MV-4-11 (cell line): Measurements from ENCODE around the gene P2RX2.

Source experiments
- DNase-seq: peaks from one replicate; lab custom pipeline; 2025; lab: John Stamatoyannopoulos, UW

The P2RX2 gene

GRCh38 chr12:132662901-132663755 is 44.6 kb downstream of the P2RX2 start:
- no peak for DNase-seq

GRCh38 chr12:132664206-132665148 is 45.9 kb downstream of the P2RX2 start:
- no peak for DNase-seq

DNA sequence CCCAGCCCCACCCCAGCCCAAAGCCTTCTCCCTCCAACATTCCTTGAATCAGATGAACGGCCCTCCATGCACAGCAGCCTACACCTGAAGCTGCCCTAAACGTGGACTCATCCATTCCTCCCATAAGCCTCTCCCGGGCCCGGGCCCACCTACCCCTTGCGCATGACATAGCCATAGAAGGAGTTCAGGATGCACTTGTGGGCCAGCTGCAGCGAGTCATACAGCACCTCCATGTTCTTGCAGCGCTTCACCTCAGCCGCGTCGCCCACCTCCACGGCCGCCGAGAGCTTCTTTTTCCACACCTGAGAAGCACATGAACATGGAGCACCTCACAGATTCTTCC is 46.5 kb downstream of the P2RX2 start:
- no peak for DNase-seq

DNA sequence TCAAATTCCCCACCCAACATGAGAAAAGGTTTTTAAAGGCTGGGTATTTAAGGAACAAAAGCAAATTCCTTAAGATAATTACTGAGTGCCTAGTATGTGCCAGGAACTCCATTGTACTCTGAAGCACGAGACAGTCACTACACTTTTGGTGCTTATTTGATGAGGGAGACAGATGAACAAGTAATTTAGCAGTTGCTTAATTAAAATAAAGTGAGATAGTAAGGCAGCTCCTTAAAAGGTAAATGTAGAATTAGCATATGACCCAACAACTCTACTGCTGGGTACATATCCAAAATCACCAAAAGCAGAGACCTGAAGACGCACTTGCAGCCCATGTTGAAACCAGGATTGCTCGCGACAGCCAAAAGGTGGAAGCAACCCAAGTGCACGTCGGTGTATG is 47.2 kb downstream of the P2RX2 start:
- no peak for DNase-seq

- no peak for DNase-seq
Measured at GRCh38 chr12:132668191-132669088, 49.9 kb downstream of the P2RX2 start.

DNA sequence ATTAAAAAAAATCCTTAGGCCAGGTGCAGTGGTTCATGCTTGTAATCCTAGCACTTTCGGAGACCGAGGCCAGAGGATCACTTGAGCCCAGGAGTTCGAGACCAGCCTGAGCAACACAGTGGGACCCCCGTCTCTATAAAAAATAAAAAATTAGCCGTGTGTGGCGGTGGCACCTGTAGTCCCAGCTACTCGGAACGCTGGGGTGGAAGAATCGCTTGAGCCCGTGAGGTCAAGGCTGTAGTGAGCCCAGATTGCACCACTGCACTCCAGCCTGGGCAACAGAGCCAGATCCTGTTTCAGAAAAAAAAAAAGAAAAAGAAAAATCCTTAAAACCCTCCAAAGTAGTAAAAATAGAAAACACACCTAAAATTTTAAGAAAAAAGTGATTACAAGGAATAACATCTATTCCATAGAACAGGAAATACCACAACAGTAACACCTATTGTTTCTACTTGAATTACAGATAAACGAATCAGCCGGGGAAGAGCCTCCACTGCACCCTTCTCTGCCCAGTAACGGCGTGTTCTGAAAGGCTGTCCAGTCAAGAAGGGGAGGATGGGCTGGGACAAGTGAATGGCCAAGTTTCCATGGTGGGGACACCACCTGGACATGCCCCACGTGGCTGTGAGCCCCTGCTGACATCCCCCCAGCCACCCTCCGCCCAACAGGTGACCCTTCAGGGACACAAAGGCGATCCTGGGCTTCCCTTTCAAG is 50.7 kb downstream of the P2RX2 start:
- DNase-seq = no peak
